Suppressor macrophage (primary cell): ENCODE results near the gene SPAG16.

Experiments used
- DNase-seq, 4 experiments: peaks; one replicate each; pipeline ENCODE4 v3.0.0-alpha.2; 2020 to 2022
- total RNA-seq, 17 experiments: gene quantifications; one replicate each; lab custom pipeline; 2026; ENCODE audit warnings: mixed read lengths in 6 of 17, inconsistent platforms in 3 of 17; lab: John Stamatoyannopoulos, UW

SPAG16 gene
- total RNA-seq, result 0.85 to 5.5 (median 2.7) reads per million in 17 experiments

GRCh38 chr2:213284105-213285090 is at the start of gene SPAG16:
Gene SPAG16 (plus strand): TSS chr2:213284464.
- peak; percentile 93 to 97 (median 96) for DNase-seq

GRCh38 chr2:213234641-213235040 is 49.6 kb upstream of the SPAG16 start:
- DNase-seq, result no peak

DNA sequence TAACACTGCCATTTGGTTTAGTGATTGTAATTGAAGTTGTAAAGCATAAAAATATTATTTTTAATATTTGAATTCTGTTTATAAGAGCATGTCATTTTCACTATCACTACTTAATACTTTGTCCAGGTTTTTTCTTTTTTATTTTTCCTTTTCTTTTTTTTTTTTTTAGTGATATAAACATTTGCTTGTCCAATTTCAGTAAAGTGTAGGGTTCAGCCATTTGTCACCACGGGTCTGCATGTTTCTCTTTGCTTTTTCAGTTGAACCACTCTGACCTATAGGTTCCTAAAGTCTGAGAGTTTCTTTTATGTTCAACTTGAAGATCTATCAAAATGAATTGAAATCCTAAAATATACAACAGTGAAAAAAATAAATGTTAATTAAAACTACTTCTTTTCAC is 48.5 kb upstream of the SPAG16 start:
- no peak for DNase-seq

GRCh38 chr2:213237251-213237650 is 47.0 kb upstream of the SPAG16 start:
- DNase-seq, result no peak

DNA sequence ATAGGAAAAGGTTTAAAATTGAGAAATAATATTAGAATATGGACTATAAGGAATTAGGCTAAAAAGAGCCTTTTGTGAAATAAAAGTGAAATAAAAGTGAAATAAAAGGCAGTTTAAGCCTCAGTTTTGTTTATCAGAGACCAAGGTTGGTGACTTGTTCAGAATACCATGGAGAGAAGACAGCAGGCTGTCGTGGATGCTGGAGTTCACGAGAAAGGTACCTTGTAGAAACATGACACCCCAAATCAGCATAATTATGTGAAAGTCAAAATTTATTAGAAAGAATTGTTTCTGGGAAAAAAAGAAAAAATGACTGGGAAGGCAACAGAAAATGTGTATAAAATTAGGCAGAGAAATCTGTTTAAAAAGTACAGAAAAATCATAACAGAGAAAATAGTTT is 46.5 kb upstream of the SPAG16 start:
- DNase-seq, result no peak

GRCh38 chr2:213238753-213239495 is 45.3 kb upstream of the SPAG16 start:
- DNase-seq, result no peak

GRCh38 chr2:213241817-213242216 is 42.4 kb upstream of the SPAG16 start:
- DNase-seq, result no peak

DNA sequence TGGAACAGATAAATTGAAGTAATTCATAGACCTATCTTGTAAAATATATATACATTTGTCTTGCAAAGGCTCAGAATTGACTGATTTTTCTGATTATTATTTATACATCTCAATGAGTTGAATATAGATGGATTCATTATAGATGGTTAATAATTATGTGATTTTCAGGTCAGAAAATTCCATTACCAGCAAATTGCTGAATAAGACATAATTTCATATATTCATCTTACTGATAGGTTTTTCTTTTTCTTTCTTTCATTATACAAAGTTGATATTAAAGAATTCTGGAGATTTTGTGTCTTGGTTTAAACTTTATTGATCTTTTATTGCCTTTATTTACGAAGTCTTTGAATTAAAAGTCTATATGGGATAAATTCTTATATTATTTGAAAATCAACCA is 41.6 kb upstream of the SPAG16 start:
- DNase-seq, result no peak

DNA sequence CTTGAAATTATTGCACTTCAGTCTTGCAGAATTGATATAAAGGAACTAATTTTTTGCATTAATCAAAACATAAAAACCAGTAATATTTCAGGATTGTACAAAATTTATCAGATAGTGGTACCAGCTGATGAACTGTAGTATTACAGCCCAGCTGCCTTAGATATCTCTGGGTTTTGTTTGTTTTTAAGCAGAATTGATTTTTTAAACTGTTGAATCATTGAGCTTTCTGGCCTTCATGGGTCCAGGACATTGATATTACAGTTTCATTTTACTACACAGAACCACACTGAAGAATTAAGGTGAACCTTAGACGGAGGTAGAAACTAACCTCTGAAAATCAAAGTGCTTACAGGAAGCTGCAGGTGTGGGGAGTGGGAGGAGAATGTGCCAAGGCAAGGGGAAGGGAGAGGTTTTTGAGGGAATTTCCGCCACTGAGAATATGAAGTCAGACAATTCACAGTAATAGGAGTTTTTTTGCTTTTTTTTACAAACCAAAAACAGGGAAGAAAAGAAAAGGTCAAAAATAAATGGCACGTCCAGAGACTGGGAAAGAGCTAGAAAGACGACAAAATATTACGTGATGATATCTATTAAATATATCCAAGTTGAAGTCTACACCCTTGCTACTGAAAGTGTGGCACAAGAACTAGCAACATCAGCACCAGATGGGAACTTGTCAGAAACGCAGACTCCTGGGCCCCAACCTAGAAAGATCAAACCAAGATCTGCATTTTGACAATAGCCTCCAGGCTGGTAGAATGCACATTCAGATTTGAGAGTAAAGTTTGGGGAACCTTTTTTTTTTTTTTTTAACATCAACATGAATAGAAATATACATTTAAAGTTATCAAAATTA is 40.8 kb upstream of the SPAG16 start:
- DNase-seq, result no peak

- peak; percentile 40 to 69 (median 52) for DNase-seq
Measured at GRCh38 chr2:213246497-213247281, 37.6 kb upstream of the SPAG16 start.

DNA sequence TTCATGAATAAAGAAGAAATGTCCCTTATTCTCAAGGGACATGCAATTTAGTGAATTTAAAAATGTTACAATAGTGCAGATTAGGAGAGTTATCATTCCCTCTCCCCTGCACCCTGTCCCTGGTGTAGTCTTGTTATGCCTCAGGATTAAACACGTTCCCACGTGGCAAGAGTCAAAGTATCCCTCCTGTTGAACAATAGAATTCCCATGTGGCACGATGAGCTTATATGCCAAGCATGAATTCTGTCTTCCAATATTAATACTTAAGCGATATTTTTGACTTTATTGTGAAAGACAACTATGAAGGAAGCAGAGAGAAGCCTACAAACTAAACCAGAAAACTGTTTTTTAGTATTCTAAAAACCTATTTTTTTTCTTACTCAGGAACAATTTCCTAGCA is 36.7 kb upstream of the SPAG16 start:
- no peak for DNase-seq

- DNase-seq, result no peak
Measured at GRCh38 chr2:213248637-213249036, 35.6 kb upstream of the SPAG16 start.

GRCh38 chr2:213249502-213249901 is 34.8 kb upstream of the SPAG16 start:
- DNase-seq, result no peak

DNA sequence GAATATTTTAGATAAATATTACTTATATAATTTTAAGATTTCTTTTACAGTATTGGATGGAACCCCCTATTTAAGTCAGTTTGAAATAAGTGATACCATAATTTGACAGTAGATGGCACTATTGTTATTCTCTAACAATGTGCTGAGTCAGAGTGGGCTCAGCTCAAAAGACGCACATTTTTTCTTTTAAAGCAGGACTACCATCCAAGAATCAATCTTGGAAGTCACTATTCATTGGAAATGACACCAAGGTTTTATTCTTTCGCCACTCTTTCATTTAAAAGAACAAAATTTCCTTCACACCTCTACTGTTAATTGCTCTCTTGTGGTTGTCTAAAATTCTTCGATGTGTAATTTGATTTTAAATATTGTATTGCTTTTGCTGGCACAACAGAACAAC is 32.6 kb upstream of the SPAG16 start:
- peak; percentile 26 to 80 (median 51) for DNase-seq

GRCh38 chr2:213252206-213252605 is 32.1 kb upstream of the SPAG16 start:
- DNase-seq, result no peak

DNA sequence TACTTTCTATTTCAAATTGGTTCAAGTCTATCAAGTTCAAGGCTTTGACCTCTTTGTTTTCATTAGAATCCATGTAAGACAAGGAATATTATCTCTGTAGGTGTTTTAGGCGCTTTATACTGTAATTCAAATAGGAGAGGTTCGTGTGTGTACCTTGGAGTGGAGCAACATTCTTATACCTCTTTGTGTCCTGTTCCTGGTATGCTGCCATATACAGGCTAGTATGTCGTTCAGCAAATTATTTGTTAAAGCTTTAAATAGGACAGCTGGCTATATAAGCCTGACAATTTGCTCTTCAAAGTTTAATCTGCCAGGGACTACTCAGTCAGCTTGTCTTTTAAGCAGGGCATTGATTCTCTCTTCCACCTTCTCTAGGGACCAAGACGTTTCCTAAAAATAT is 31.1 kb upstream of the SPAG16 start:
- no peak for DNase-seq

DNA sequence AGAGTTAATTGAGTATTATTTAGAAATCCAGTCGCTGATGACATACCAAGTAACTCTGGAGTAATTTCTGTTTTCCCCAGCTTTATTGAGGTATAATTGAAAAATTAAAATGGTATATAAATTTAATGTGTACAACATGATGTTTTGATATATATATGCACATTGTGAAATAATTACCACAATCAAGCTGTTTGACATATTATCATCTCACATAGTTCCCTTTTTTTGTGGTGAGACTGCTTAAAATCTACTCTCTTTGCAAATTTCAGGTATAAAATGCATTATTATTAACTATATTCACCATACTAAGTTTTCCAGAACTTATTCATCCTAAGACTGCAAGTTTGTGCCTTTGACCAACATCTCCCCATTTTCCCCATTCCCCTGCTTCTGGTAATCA is 25.0 kb upstream of the SPAG16 start:
- DNase-seq, result no peak

DNA sequence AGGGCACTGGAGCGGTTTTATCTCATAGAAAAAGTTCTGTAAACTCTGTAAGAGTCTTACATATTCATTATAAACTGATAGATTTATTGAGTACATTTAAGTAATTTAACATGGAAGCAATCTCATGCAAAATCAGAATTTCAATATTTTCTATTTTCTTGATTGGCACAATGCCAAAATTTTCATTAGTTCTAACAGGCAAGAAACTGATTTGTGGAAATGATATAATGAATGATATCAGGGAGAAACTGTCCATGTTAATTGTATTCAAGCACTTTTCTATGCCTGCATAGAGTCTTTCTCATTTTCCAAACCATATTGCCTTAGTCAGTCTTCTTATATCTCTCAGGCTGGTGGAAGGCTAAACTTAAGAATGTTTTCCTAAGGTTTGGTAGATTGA is 23.0 kb upstream of the SPAG16 start:
- no peak for DNase-seq

- DNase-seq, result no peak
Measured at GRCh38 chr2:213261715-213262114, 22.5 kb upstream of the SPAG16 start.

DNA sequence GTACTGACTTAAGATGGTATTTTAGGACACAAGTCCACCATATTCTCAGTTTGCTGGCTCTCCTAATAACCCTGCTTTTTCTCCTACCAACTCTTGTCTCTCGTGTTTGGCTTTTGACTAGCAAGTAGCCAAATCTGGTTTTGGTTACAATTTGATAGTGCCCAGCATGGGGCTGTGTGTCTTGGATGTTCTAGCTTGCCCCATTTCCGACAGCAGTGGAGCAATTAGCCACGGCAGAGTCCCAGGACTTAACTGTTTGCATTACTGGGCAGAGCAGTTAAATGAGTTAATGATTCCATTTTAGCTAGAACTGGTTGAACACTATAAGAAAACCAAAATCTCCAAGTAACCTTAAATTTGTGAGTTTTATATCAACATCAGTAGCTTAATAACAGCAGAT is 18.6 kb upstream of the SPAG16 start:
- DNase-seq, result no peak

GRCh38 chr2:213266421-213266820 is 17.8 kb upstream of the SPAG16 start:
- DNase-seq, result no peak

DNA sequence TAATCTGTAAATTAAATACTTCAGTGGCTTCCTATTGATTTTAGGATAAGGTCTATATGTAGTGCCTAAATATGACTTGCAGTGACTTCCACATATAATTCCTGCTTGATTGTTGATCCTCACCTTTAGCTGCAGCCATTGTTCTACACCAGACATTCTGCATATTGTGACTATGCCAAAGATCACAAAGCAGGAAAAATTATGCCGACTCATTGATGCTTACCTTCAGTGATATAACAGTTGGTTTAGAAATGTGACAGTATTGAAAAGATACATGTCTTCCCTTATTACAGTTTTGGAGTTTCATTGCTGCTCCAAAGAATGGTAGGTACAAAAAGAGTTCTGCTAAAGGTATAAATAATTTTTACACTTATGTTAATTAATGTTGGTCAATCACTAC is 12.3 kb upstream of the SPAG16 start:
- DNase-seq, result no peak
